CD4-positive, alpha-beta T cell treated with Interleukin-21 for 1 hour (primary cell): ENCODE results near the gene HEG1.

ENCODE experiments used
- DNase-seq: peaks from one replicate; pipeline ENCODE4 v3.0.0-alpha.2; 2020

Gene HEG1

DNA sequence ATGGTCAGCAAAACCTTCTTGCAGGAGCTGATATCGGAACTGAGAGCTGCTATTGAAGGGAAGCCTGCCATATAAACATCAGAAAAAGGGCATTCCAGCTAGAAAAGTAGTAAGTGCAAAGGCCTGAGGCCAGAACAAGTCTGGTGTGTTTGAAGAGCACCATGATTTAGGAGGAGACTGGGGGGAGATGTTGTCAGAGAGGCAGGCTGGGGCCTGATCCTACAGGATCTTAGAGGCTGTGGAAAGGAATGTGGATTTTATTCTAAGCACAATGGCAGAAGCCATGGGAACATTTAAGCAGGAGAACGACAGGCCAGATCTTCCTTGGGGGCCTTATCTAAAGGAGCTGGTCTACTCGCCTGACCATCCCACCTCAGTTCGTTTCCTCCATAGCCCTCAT lies 116.1 kb downstream of the HEG1 start:
- DNase-seq = no peak

DNA sequence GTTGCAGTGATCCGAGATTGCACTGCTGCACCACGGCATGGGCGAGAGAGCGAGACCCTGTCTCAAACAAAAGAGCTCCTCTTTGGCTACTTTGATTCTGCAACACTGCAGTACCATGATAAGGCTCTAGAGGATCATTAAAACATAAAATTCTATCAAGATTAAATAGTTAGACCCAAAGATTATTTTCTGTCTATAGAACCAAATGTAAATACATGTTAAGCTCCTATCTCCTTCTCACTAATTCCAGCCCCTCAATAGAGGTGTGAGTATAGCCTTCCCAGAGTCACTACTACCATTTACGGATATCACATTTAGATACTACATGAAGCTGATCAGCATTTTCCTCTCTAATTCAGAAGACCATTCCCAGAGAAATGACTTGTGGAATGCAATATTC lies 116.9 kb downstream of the HEG1 start:
- no peak for DNase-seq

DNA sequence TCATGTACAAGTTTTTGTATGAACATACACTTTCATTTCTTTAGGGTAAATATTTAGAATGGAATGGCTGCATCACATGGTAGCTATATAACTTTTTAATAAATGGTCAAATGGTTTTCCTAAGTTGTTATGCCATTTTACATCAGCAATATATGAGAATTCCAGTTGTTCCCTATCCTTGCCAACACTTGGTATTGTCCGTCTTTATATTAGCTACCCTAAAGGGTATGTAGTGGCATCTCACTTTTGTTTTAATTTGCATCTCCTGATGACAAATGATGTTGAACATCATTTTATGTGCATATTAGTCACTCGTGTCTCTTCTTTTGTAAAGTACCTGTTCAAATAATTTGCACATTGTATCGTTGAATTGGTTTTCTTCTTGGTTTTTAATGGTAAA lies 118.7 kb downstream of the HEG1 start:
- DNase-seq = no peak

DNA sequence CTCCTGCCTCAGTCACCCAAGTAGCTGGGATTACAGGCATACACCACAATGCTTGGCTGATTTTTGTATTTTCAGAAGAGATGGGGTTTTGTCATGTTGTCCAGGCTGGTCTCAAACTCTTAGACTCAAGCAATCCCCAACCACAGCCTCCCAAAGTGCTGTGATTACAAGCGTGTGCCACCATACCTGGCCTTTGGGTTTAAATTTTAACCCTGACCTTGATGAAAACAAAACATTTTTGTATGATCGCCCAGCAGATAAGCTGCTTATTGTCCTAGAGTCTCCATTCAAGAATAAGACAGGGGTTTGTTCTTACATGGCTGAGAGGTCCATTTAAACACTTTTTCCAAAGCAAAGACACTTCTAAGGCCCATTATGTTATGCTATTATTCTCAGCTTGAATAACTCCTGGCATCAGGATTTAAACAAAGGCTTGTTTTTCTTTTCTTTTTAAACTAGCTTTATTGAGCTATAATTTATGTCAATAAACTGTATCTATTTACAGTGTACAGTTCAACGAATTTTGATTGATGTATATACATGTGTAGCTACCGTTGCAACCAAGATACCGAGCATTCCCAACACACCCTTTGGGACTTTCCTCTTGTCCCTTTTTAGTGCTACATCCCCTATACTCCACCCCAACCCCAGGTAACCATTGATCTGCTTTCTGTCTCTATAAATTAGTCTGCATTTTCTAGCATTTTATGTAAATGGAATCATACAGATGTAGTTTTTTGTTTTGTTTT lies 119.8 kb downstream of the HEG1 start:
- no peak for DNase-seq

DNA sequence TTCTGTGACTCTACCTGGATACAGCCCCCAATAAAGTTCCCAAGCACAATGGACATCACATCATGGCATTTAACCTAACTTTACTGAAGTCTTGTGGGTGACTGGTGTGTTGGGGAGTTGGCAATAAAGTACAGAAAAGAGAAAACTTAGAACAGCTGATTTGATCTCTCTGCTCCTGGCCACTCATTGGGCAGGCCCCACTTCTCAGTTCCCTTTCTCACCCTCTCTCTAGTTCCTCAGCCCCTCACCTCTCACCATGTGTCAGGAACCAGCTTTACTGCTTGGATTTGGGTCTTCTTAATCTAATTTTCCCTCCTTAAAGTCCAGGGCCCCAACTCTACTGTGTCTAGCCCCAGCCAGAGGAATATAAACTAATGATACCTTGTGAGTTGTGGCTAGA lies 120.5 kb downstream of the HEG1 start:
- no peak for DNase-seq

DNA sequence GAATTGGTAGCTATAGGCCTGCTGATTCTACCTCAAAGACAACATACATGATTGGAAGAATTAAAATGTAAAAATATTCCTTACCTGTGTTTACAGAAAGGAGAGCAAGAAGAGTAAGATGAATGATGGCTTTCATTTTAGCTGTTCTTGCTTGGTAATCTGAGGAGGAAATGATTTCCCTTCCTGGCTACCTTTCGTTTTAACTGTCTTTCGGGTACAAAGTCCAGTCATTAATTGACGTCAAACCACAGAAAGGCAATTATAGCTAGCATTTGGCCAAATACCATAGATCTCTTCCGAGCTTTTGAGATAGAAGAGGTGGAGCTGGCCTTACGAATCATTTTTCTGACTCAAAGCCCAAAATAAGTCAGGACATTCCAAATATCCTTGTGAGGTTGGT lies 121.2 kb downstream of the HEG1 start, which contains the start of gene MUC13:
TSS of gene MUC13 (minus strand) at position 175 of the 400 bp plus-strand sequence. CDS start at position 136, 39 bp downstream.
- no peak for DNase-seq

DNA sequence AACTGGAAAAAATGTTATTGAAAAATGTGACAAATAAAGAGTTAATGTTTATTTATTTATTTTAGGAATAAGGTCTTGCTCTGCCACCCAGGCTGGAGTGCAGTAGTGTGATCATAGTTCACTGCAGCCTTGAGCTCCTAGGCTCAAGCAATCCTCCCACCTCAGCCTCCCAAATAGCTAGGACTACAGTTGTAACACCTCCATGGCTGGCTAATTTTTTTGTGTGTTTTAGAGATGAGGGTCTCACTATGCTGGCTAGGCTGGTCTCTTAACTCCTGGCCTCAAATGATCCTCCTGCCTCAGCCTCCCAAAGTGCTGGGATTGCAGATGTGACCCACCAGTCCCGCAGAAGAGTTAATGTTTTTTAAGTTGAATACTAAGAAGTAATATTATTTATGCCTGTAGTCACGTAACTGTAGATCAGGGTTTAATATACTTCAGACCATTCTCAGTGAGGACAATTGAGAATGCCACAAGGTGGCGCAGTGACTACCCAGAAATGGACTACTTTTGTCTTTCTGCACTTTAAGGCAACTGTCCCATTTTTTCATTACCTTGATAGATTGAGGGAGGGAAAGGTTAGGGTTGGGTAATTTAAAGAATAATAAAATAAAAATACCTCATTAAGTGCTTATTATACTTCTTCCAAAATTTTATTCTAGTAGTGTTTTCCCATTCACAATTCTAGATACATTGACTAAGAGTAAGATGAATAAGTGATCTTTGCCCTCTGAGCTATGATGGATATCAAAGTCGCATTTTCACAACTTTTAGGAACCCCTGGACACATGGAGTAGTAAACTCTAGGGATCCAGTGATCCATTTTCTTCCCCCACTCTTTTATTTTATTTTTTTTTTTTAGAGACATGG lies 127.2 kb downstream of the HEG1 start:
- peak; percentile 61 for DNase-seq

DNA sequence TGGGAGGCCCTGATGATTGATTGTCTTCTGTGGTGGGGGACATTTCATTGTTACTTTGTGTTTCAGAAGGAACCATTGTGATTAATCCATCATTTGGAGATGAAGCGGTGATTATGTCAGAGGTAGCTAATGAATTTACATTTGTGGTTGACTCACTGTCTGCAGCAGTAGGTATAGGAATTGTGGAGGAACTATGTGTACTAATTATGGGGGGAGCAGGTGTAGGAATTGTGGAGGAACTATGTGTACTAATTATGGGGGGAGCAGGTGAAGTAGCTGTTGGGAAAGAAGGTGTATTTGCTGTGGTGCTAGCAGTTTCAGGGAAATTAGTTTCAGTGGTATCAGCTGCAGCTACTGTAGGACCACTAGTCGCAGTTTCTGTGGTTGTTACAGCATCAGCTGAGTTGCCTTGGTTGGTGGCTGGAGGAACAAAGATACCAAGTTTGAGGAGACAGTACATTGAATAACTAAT lies 128.2 kb downstream of the HEG1 start:
- no peak for DNase-seq

DNA sequence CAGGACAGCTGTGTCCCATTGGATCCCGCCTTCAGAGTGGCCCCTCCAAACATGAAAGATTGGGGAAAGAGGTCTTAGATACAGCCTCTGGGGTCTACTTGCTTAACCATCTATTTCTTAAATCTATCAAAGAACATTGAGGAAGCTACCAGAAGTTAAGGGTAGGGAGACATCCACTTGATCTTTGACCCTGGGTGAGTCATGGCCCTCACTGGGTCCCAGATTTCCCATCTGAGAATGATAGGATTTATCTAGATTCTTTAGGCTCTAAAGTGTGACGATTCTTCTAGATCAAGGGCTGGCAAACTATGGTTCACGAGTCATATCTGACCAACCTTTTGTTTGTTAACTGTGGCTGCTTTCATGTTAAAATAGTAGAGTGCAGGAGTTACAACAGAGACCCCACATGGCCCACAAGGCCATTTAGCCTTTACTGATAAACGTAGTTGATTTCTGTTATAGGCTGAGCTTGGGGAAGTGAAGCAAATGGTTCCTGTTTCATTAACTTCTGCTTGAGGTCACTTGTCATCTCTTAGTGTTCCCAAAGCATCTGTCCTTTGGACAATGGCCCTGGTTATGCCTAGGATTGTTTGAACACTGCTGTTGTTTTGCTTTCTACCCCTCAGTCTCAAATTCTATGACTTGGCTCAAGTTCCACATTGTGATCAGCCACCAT lies 129.2 kb downstream of the HEG1 start:
- no peak for DNase-seq

DNA sequence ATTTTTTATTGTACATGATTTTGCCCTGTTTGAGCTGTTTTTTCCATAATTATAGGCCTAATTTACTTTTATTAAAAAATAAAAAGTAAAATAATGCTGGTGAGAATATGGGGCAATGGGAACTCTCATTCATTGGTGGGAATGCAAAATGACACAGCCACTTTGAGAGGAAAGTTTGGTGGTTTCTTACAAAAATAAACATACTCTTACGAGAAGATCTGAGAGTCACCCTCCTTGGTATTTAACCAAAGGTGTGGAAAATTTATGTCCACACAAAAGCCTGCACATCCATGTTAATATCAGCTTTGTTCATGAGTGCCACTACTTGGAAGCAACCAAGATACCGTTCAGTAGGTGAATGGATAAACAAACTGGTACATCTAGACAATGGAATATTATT lies 131.1 kb downstream of the HEG1 start:
- no peak for DNase-seq

DNA sequence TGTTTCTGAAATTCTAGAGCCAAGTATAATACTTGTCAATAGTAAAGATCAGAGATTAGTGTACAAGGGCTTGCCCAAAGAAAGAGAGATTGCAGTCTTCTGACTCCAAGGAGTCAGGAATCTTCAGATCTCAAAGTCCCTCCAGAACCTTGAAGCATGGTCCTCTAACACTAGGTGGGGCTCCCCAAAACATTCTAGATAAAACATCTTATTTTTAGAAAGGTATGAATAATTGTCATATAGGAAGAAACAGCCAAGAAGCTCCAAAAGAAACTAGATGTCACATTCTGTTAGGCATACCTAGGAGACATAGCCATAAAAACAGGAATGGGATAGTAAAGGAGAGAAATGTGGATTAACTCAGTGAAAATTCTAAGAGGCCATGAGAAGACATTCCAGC lies 132.0 kb downstream of the HEG1 start:
- no peak for DNase-seq

DNA sequence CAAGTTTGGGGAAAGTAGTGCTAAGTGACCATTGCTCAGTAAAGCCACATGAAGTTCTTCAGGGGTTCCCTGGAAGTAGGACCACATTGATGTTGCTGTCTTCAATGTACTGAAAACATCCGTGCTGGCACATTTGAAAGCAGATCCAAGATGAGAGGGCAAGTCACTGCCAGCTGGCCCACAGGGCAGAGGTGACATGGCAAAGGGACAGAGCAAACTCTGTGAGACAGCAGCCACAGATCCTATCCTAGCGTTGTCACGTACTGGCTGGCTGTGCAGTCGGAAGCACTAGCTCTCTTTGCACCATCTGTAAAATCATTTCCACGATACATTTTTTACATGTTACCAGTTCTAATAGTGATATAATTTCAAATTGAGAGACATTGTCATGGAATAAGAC lies 135.1 kb downstream of the HEG1 start:
- DNase-seq = no peak

DNA sequence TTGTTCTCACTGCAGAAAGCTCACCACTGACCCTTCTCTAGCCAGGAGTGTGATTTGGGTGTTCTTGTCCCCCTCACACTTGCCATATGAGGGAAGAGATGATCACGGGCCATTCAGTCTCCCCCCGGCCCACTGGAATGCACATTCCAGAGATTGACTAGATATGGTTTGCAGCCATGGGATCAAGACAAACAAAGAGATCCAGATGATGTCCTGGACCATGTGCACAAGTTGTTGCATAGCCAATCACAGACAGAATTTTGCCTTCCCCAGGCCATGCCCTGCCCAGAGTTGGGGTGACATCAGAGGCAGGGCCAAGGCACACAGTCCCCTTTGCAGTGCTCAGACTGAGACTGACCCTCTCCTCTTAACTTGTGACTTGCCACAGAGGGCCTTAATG lies 136.0 kb downstream of the HEG1 start:
- DNase-seq = no peak

DNA sequence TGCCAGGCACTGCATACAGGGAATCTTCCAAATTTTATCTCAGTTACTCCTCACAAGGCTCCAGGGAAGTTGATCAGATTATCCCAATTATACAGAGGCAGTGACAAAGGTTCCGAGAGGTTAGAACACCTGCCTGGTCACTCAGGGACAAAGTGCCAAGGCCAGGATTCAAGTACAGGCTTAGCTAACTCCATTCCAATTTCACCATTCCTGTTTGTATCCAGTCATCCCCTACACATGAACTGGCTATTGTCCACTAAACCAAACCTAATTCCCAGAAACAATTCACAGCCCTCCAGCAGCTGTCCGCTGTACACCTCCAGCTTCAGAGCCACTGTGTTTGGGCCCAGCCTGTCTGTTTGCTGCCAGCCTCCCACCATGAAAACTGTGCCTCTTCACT lies 137.3 kb downstream of the HEG1 start:
- DNase-seq = no peak

DNA sequence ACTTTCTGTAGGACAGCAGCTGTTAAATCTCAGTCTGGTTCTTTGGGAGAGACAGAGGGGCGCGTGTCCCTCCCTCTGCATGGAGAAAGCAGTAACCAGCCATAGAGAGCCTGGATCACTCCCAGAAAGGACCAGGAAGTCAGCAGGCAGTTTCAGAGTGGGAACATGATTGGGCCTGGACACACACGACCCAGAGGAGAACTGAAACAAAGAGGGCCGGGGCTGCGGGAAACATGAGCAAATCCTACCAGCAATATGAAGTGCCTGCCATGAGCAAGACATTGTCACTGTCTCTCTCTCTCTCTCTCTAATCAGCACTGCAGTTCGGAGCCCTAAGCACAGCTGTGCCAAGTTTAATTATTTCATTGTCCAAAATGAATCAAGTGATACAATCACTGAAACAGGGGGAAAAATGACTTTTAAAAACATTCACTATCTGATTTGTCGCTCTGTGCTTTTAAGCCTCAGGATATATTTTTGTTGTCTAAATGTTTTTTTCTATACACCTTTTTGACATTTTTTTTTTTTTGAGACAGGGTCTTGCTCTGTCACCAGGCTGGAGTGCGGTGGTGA lies 138.9 kb downstream of the HEG1 start:
- no peak for DNase-seq
